GM12891 (cell line): ENCODE measurements around the gene FEZ2.

Experiments
- POLR2A ChIP-seq: IDR thresholded peaks from 2 replicates; pipeline ENCODE4 v1.6.1; 2011; ENCODE audit warnings: low read depth, low read length, control low read depth
- POLR2AphosphoS5 ChIP-seq: IDR thresholded peaks from 2 replicates; pipeline ENCODE4 v1.6.1; 2011; ENCODE audit warnings: low read depth, low read length, control low read depth
- POU2F2 ChIP-seq: IDR thresholded peaks from 2 replicates; pipeline ENCODE4 v1.6.1; 2011; ENCODE audit warnings: low read depth, mild to moderate bottlenecking, control low read depth, low read length, moderate library complexity
- TAF1 ChIP-seq: IDR thresholded peaks from 2 replicates; pipeline ENCODE4 v1.6.1; 2011; ENCODE audit warnings: low read depth, low read length, control low read depth

- TF ChIP-seq POLR2AphosphoS5, result no peak
- no peak for TF ChIP-seq POLR2A
- TF ChIP-seq TAF1, result no peak
- TF ChIP-seq POU2F2, result no peak
Observed at GRCh38 chr2:36562973-36563532, 34.9 kb downstream of the FEZ2 start.
